Left kidney (tissue), 8 donors: Measurements from ENCODE around the gene MBD3L2B. TPM values are rescaled to one million over a fixed set of nuclear protein-coding genes. Genes with fewer than 3 reads are reported as not detected.
"Not testable (repeated sequence)": the region's sequence is repeated elsewhere in the genome, so short reads cannot be mapped to it uniquely, and the experiment has no call there.

Experiments
- DNase-seq: peaks from one replicate; pipeline ENCODE4 v3.0.0-alpha.2; 2013
- long read RNA-seq, 8 donors: transcript quantifications; one replicate each; lab custom pipeline, GENCODE V29; 2026
- polyA plus RNA-seq: library from polyadenylated mRNA; unstranded; fragments of 120-200 nt; gene quantifications from one replicate; pipeline ENCODE4 v1.2.1, GENCODE V29; 2013; ENCODE audit not compliant: insufficient read length

Gene MBD3L2B
- polyA plus RNA-seq, result not detected
- long read RNA-seq, donor 1, result 0 reads
- long read RNA-seq, donor 2, result 0 reads
- long read RNA-seq, donor 3, result 0 reads
- long read RNA-seq, donor 4, result 0 reads
- long read RNA-seq, donor 5, result 0 reads
- long read RNA-seq, donor 6, result 0 reads
- long read RNA-seq, donor 7, result 0 reads
- long read RNA-seq, donor 8, result 0 reads

DNA sequence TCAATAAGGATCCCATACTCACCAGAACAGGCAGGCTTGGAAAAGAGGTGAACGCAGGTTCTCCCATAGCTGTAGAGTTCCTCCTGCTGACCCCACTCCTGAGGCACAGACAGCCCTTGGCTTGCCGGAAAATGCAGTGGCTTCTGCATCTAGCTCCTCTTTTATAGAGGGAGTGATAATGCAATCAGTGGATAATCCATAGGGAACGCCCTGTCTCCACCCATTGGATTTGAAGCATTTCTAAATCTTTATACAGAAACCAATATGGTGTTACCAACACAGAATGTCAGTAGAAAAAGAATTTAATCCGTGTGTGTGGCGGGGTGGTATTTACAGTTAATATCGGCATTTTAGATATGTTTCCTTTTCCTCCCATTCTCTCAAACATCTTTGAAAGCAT is at the start of gene MBD3L2B:
MBD3L2B (minus strand) TSS at position 101 of the 400 bp plus-strand sequence; CDS start at position 67, 34 bp downstream.
- not testable (repeated sequence) for DNase-seq

- DNase-seq, result no peak
Observed at GRCh38 chr19:7069904-7070226, 48.6 kb upstream of the MBD3L2B start.

DNA sequence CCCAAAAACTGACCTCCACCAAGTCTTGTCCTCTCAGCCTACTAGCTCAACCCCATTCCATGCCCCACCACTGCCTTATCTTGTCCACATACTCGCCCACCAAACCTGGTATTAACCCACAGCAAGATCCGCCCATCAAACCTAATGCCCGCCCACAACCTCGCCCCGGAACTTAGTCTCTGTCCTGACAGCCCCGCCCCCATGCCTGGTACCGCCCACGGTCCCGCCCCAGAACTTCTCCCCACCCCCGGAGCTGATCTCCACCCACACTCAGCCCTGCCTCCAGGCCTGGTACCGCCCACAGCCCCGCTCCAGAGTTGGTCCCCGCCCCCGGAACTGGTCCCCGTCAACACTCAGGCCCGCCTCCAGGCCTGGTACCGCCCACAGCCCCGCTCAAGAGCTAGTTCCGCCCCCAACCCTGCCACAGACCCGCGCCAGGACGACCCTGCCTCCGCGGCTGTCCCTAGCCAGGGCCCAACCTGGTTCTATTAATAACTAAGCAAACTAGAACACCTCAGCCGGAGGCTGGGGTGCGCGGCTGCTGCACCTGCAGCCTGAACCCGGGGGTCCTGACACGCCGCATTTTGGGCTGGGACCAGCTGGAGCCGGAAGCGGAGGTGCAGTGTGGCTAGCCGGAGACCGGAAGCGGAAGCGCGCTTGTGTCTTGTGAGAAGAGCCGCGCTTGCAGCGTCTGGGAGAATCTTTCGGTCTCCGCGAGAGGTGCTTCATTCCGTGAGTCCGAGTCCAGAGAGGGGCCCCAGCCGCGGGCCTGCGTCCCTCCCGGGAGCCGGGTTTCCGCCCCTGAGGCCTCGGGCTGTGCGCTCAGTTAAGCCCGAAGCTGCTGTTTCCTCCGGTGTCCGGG is 48.0 kb upstream of the MBD3L2B start, which contains the start of gene ZNF557:
ZNF557 (plus strand) TSS at position 662 of the 862 bp plus-strand sequence. CDS start 5,372 bp downstream, outside the sequence.
- peak; percentile 96 for DNase-seq

DNA sequence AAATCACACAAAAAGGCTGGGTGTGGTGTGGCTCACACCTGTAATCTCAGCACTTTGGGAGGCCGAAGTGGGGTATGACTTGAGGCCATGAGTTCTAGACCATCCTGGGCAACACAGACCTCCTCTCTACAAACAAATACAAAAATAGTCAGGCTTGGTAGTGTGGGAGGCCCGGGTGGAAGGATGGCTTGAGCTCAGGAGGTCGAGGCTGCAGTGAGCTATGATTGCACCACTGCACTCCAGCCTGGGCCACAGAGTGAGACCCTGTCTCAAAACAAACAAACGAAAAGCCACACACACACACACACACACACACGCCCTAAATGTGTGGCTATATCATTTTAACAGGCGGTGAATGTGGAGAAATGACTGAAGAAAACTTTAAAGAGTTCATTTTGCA is 47.4 kb upstream of the MBD3L2B start:
- no peak for DNase-seq

DNA sequence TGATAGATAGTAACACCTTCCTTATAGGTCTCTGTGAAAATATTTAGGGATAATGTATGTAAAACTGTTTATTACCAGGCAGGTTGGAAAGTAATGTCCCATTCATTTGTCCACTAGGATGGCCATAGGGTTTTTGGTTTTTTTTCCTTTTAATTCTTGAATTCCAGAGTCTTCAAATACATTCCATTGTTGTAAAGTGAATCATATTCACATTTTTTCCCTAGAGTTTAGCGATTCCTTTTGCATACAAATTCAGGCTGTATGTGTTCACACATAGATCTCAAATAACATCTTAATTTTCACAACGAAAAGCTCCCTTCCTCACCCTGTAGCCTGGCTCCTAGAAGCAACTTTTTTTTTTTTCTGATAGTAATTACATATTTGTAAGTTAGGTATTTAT is 46.5 kb upstream of the MBD3L2B start:
- no peak for DNase-seq

DNA sequence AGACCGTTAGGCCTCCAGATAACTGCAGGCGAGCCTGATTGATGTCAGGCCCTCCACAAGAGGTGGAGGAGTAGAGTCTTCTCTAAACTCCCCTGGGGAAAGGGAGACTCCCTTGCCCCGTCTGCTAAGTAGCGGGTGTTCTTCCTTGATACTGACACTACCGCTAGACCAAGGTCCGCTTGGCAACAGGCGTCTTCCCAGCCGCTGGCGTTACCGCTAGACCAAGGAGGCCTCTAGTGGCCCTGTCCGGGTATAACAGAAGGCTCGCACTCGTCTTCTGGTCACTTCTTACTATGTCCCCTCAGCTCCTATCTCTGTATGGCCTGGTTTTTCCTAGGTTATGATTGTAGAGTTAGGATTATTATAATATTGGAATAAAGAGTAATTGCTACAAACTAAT is 45.9 kb upstream of the MBD3L2B start:
- not testable (repeated sequence) for DNase-seq

- no peak for DNase-seq
Observed at GRCh38 chr19:7063764-7064418, 42.7 kb upstream of the MBD3L2B start.

GRCh38 chr19:7063339-7063738 is 42.1 kb upstream of the MBD3L2B start:
- DNase-seq, result no peak

GRCh38 chr19:7059977-7060376 is 38.7 kb upstream of the MBD3L2B start:
- not testable (repeated sequence) for DNase-seq

DNA sequence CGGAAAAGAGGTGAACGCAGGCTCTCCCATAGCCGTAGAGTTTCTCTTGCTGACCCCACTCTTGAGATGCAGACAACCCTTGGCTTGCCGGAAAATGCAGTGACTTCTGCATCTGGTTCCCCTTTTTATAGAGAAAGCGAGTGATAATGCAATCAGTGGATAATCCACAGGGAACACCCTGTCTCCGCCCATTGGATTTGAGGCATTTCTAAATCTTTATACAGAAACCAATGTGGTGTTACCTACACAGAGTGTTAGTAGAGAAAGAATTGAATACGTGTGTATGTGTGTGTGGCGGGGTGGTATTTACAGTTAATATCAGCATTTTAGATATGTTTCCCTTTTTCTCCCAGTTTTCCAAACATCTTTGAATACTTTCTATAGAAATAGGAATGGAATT is 37.3 kb upstream of the MBD3L2B start, which contains the start of gene MBD3L3:
MBD3L3 (minus strand) TSS at position 101 of the 400 bp plus-strand sequence; CDS start at position 30, 71 bp downstream.
- not testable (repeated sequence) for DNase-seq

DNA sequence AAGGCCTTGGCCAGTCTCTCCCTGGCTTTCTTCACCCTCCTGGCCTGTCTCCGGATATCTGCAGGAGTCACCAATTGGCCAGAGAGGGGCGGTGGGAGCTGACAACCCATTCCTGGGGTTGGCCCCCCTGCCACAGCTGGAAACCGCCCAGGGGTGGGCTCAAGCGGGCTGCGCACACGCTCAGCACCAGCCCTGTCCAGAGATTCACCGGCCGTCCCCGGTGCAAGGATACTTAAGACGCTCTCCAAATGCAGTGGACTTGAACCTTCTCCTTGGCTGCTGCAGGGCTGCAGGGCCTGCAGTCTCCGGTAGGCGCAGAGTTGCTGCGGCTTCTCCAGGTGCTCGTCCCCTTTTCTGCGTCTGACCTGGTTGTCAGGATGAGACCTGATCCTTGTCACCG is 35.1 kb upstream of the MBD3L2B start:
- not testable (repeated sequence) for DNase-seq

- DNase-seq, result not testable (repeated sequence)
Observed at GRCh38 chr19:7055679-7056078, 34.4 kb upstream of the MBD3L2B start.

DNA sequence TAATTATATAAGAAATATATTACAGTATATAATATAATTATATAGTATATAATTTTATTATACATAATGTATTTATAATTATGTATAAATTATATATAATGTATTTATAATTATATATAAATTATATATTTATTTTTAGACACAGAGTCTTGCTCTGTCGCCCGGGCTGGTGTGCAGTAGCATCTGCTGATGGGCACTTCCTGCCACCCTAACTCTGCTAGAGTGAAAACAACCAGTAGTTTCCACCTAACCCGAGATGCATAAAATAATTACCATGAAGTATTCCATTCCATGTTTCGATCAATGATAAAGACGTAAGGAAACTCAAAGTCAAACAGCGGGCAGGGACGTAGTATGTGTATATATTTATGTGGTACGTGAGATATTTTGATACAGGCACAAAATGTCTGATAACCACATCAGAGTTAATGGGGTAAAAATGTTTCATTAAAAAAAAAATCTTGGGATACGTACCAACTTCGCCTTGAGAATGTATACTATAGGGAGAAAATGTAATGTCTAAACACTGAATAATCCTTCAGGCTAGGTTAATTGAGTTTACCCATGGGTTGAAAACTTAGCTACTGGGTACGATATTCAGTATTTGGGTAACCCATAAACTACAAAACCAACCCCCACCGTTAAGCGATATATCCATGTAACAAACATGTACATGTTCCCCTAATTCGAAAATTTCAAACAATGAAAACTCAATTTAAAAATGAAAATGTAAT is 33.6 kb upstream of the MBD3L2B start:
- not testable (repeated sequence) for DNase-seq

DNA sequence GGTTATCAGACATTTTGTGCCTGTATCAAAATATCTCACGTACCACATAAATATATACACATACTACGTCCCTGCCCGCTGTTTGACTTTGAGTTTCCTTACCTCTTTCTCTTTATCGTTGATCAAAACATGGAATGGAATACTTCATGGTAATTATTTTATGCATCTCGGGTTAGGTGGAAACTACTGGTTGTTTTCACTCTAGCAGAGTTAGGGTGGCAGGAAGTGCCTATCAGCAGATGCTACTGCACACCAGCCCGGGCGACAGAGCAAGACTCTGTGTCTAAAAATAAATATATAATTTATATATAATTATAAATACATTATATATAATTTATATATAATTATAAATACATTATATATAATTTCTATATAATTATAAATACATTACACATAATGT is 31.7 kb upstream of the MBD3L2B start:
- DNase-seq, result not testable (repeated sequence)

DNA sequence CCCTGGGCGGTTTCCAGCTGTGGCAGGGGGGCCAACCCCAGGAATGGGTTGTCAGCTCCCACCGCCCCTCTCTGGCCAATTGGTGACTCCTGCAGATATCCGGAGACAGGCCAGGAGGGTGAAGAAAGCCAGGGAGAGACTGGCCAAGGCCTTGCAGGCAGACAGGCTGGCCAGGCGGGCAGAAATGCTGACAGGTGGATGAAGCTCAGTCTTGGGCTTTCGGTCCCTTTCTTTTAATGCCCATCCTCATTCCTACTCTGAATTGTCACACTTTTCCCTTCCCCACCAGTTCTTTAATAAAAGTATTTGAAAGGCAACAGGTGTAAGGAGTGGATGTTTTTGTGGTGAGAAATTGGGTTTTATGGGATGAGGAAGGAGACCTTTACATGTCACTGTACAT is 30.2 kb upstream of the MBD3L2B start:
- DNase-seq, result not testable (repeated sequence)

DNA sequence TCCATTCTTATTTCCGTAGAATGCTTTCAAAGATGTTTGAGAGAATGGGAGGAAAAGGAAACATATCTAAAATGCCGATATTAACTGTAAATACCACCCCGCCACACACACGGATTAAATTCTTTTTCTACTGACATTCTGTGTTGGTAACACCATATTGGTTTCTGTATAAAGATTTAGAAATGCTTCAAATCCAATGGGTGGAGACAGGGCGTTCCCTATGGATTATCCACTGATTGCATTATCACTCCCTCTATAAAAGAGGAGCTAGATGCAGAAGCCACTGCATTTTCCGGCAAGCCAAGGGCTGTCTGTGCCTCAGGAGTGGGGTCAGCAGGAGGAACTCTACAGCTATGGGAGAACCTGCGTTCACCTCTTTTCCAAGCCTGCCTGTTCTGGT is 27.8 kb upstream of the MBD3L2B start, which contains the start of gene MBD3L2:
MBD3L2 (plus strand) TSS at position 301 of the 400 bp plus-strand sequence; CDS start at position 354, 53 bp downstream.
- DNase-seq, result not testable (repeated sequence)

GRCh38 chr19:7041563-7041962 is 20.3 kb upstream of the MBD3L2B start:
- DNase-seq, result not testable (repeated sequence)

DNA sequence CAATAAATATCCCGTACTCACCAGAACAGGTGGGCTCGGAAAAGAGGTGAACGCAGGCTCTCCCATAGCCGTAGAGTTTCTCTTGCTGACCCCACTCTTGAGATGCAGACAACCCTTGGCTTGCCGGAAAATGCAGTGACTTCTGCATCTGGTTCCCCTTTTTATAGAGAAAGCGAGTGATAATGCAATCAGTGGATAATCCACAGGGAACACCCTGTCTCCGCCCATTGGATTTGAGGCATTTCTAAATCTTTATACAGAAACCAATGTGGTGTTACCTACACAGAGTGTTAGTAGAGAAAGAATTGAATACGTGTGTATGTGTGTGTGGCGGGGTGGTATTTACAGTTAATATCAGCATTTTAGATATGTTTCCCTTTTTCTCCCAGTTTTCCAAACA is 18.8 kb upstream of the MBD3L2B start, which contains the start of gene MBD3L4:
MBD3L4 (minus strand) TSS at position 101 of the 400 bp plus-strand sequence; CDS start at position 66, 35 bp downstream.
- not testable (repeated sequence) for DNase-seq

DNA sequence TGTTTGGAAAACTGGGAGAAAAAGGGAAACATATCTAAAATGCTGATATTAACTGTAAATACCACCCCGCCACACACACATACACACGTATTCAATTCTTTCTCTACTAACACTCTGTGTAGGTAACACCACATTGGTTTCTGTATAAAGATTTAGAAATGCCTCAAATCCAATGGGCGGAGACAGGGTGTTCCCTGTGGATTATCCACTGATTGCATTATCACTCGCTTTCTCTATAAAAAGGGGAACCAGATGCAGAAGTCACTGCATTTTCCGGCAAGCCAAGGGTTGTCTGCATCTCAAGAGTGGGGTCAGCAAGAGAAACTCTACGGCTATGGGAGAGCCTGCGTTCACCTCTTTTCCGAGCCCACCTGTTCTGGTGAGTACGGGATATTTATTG is 9.0 kb upstream of the MBD3L2B start, which contains the start of gene MBD3L5:
MBD3L5 (plus strand) TSS at position 301 of the 400 bp plus-strand sequence; CDS start at position 335, 34 bp downstream.
- not testable (repeated sequence) for DNase-seq

DNA sequence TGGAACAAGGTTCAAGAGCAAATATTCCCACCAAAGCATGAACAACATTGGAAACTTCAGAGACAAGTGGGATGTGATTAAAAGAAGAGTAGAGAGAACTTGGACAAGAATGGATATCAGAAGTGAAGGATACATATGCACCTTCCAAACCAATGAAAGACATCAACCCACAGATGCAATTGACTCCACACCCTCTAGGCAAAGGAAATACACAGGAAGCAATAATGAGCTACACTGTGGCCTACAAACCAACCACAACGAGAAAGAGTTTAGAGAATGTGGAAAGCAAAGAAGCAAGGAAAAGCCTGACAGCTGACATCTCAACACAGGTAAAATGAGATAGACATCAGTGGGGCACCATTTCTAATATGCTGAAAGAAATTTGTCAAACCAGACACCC is 7.6 kb upstream of the MBD3L2B start:
- DNase-seq, result not testable (repeated sequence)

DNA sequence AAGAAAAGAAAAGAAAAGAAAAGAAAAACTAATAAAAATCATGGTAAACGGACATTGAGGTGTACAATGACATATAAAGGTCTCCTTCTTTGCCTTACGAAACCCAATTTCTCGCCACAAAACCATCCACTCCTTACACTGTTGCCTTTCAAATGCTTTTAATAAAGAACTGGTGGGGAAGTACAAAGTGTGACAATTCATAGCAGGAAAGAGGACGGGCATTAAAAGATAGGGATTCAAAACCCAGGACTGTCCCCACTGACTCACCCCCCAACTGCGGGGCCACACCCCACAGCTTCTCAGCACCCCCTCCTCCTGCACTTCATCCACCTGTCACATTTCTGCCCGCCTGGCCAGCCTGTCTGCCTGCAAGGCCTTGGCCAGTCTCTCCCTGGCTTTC is 2.4 kb downstream of the MBD3L2B start:
- no peak for DNase-seq
